Activated gamma-delta T cell (primary cell): Measurements from ENCODE around the gene DCXR.

Experiments
- DNase-seq: peaks from one replicate; lab custom pipeline; 2025; lab: John Stamatoyannopoulos, UW

The DCXR gene

DNA sequence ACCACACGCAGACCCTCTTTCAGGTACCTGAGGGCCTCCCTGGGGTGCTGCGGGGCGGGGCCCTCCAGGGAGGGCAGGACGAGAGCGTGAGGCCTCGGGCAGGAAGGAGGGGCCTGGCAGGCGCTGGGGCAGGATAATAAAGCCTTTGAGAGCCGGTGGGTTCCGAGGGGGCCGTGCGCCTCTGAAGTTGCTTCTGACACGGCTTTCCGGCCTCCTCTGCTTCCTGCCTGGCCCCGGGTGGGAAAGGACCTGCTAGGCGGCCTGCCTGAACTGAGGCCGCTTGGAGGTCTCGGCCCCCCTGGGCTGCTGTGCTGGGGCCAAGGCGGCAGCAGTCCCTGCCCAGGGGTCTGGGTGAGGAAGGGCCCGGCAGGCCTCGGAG is 25.2 kb downstream of the DCXR start:
- DNase-seq: no peak

DNA sequence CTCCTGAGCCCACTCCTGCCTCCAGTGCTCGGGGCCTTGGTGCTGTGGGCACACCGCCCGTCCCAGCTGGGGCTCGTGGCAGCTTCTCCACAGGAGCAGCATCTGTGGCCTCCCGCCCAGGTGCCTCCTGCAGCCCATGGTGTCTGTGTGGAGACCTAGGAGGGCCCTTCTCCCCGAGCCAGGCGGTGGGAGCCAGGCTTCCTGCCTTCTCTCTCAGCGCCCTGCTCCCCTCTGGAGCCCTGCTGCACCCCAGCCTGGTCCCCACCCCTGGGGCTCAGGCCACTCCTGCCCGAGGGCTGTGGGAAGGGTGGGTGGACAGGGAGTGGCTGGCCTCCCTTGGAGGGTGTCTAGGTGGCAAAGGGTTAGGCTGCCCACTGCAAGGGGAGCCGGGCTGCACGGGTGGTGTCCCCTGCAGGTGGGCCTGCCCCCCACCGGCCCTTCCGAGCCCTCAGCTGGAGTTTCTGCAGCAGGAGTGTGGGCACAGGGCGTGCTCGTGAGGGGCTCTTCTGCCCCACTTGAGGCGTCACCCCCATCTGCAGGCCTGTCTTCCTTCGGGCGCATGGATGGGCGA is 25.8 kb downstream of the DCXR start:
- DNase-seq: no peak

DNA sequence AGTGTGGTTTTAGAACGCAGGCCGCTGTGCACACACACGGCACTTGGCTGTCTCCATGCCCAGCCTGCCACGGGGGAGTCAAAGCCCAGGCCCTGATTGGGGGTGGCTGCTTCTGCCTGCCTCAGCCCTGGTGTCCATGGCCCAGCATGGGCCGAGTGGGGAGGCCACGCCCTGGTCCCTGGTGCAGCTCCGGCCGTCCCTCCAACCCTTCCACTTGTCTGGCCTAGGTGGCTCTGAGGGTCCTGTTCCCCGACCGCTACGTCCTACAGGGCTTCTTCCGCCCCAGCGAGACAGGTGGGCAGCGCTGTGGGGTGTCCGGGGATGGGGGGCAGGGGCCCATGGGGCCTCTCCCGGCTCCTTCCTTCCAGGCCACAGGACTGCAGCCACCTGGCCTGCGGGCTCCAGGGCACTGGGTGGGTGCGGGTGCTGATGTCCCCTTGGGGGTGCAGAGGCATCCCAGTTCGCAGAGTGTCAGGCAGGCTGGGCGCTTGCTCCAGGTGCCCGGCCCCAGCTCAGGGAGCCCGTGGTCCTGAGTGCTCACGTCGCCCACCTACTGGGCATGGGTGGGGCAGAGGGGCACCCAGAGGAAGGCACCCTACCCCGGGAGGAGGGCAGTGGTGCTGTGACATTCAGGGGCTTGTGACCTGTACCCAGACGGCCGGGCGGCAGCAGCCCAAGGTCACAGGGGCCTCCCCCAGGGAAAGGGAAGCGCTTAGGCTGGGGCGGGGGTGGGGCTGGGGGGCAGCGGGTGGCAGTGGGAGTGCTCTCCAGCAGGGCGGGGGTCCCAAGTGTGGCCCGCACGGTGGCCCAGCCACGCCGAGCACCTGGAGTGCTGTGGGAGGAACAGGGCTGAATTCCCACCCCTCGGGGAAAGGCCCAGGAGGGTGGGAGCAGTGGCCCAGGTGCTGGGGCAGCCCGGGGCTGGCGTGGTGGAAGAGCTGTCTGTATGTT is 26.6 kb downstream of the DCXR start:
- DNase-seq: no peak

DNA sequence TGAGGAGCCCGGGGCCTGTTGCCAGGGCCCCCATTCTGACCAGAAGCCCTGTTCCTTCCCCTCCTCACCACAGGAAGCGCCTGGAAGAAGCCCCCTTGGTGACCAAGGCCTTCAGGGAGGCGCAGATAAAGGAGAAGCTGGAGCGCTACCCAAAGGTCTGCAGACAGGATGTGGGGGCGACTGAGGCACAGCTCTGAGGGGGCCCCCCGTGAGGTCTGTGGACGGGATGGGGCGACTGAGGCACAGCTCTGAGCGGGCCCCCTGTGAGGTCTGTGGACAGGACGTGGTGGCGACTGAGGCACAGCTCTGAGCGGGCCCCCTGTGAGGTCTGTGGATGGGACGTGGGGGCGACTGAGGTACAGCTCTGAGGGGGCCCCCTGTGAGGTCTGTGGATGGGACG is 28.1 kb downstream of the DCXR start:
- DNase-seq: no peak

DNA sequence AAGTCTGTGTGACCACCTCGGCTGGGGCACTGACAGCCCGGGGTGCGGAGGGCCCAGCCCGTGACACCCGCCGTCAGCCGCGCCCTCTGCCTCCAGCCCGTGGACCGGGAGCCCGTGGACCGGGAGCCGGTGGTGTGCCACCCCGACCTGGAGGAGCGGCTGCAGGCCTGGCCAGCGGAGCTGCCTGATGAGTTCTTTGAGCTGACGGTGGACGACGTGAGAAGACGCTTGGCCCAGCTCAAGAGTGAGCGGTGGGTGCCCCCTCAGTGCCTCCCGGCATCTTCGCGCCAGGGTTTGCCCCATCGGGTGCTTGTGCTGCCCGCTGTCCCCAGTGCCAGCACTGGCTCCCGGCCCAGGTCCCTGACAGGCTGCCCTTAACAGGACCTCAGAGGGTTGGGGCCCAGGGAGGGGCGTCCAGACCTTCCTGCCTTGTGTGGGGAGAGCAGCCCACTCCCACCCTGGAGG is 28.5 kb downstream of the DCXR start:
- no peak for DNase-seq

DNA sequence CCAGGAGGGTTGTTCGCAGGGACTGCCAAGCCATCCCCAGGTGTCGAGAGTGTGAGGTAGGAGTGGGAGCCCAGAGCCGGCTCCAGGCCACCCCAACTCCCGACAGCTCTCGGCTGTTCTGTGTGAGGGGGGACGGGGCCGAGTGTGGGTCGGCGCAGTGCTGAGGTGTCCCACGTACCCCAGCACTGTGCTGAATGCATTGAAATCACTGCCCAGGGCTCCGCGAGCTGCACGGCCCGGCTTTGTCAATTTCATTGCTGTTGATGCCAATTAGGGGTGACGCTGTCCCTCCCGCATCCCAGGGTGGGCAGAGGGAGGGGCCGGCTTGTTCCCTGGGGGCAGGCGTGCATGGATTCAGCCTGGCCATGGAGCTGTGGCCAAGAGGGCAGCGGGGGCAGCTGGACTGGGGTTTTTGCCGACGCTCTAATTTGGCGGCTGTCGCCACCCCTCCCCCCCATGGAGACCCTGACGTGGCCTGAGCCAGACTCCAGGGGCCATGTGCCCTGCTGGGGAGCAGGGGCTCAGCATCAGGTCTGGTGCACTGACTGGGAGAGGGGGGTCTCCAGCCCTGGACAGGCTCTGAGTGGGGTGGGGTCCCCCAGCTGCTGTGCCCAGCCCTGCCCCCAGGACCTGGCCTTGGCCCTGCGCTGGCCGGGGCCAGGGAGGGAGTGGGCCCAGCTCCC is 29.1 kb downstream of the DCXR start:
- DNase-seq: no peak

DNA sequence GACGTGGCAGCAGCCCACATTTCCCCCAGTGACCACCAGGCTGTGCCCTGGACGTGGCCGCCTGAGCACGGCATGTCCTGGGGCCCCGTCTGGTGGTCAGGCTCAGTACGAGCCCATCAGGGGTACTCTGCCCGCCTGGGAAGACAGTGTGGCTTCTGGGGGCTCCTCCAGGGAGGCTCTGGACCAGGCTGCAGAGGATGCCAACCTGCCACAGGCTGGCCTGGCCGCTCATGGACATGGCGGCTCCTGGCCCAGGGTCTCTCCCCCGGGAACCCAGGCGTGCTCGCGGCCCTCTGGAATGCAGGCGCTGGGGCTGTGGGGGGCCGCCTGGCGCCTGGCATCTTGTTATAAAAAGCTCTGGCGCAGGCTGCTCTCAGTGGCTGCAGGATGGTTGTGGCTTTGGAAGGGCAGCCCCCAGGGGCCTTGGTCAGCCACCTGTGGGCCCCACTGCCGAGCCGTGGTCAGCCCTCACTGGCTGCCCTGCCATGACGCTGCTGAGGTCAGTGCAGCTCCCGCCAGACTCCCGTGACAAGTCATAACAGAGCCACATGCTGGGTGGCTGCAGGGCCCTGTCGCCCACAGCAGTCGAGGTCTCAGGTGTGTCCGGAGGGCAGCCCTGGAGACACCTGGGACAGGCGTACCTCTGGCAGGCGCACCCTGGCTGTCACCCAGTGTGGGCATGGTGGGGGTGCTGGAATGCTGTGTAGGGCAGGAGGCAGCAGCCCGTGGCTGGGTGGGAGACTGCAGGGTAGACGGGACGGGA is 29.8 kb downstream of the DCXR start:
- DNase-seq: no peak

DNA sequence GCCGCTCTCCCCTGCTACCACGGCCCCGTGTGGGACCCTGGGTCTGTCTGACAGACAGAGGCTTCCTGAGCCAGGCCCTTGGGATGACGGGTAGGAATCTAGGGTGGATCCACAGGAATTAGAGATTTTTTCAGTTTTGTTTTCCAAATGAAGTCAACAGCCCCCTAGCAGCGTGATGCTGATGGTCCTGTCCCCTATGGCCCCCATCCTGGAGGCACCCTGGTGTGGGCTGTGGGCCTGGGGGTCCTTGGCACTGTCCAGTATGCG is 30.3 kb downstream of the DCXR start:
- DNase-seq: no peak

DNA sequence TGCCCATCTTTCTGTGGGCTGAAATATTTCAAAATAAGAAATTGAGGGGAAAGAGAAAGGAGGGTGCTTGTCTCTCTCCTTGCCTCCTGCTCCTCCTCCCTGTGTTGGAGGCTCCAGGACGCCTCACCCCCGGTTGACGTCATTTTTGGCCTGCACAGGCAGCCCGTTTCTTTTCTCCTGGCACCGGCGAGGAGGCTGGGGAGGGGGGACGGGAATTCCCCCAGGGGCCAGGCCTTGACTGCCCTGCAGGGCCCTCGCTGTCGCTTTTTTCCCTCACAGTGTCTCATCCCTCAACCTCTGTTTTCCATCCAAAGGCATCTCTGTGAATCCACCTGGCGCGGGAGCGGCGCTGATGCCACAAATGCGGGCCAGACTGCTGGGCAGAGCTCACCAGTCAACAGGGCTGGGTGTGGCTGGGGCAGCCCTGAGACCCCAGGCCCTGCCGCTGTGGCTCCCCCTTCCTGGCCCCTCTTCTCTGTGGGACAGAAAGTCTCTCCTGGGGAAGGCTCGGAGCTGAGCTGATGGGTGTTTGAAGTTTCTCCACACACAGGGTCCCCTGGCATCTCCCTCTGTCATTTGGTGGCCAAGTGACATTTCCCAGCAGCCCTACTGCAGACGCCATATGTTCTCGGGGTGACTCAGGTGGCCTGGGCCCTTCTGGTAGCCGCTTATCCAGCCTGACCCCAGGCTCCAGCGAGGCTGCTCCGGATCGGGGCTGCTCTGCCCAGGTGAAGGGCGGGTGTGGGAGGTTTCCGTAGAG is 30.8 kb downstream of the DCXR start:
- DNase-seq: no peak

DNA sequence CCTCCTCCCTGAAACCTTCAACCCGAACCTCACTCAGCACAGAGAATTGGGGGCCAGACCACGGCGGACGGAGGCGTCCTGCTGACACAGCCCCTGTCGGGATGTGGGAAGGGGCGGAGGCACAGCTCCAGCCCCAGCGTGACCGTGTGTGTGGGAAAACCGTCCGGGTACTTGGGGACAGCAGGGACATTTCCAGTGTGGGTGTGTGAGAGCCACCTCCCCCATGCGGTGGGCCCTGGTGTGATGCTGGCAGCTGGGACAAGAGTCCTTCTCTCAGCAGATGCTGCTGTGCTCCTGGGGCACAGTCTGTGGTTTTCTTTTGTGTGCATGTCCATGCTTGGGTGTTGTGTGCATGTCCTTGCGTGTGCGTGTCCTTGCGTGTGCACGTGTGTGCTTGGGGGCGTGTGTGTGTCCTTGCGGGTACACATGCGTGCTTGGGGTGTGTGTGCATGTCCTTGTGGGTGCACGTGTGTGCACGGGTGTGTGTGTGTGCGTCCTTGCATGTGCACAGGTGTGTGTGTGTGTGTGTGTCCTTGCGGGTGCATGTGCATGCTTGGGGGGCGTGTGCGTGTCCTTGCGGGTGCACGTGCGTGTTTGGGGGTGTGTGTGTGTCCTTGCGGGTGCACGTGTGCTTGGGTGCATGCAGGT is 31.7 kb downstream of the DCXR start:
- no peak for DNase-seq

DNA sequence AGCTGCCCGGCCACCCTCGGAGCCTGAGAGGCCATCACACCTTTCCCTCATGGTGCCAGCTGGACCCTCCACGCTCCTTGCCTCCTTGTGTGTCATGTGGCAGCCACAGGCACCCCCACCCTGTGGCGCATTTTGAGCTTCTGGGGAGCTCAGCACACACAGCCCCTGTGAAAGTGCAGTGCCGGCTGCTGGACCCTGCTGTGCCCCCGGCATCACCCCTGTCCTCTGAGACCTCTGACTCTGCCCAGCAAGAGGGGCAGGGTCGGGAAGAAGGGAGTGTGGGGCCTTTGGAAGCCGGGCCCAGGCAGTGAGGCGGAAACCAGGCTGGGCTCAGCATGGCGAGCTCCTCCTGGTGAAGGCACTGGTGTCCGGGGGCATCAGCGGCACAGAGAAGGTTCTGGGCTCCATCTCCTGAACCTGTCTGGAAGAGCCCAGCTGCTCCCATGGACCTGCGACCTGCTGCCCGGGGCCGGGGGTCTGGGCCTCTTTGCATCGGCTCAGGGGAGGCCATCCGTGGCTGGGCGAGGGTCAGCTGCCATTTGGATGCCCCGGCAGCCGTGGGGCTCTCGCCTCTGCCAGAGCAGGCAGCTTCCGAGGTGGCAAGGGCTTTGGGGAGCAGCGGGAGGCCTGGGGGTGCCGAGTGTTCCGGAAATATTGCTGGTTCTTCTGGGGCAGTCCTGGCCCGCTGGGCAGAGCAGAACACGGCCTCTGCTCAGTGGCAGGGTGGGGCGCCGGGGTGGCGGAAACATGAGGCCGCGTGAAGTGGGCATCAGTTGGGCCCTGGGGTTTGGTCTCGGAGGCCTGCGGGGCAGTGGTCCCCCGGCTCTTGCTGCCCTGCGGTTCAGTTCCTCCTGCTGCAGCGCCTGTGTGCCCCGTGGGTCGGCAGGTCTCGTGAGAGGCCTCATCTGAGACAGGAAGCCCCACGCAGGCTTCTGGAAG is 32.7 kb downstream of the DCXR start:
- no peak for DNase-seq

DNA sequence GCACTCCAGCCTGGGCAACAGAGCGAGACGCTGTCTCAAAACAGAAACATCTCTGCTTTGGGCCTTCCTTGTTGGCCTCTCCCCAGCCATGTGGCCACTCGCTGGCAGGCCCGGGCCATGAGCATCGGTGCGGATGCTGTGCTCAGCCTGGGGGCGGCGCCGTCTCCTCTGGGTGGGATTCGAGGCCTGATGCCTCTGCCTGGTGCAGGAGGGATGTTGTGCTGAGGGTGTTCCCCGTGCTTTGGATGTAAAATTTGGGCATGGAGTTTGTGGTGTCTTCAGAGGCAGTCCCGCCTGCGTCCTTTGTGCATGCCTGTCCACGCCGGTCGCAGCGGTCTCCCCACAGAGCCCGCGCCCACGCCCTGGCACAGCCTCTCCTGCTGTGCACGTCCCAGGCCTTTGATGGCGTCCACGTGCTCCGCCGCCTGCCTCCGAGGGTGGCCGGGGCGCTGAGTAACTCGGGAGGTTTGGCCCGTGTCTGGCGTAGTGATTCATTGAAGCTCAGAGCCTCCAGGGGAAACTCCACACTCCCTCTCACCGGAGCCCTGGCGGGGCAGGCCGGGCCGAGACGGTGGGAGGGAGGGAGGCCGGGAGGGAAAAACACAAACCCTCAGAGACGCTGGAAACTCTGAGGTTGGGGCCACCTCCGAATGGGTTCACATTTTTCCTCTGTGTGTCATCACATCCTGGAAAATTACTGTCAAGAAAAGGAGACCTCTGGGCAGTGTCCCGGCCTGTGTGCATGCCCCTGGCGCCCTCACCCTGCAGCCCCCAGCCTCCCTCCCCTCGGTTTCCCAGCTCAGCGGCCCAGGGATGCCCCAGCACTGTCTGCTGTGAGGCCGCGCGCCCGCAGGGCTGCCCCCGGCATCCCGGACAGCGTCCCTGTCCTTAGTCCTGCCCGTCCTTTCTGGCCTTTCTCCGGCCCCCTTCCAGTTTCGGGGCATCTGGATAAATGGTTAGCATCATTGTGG is 33.8 kb downstream of the DCXR start:
- DNase-seq: no peak

DNA sequence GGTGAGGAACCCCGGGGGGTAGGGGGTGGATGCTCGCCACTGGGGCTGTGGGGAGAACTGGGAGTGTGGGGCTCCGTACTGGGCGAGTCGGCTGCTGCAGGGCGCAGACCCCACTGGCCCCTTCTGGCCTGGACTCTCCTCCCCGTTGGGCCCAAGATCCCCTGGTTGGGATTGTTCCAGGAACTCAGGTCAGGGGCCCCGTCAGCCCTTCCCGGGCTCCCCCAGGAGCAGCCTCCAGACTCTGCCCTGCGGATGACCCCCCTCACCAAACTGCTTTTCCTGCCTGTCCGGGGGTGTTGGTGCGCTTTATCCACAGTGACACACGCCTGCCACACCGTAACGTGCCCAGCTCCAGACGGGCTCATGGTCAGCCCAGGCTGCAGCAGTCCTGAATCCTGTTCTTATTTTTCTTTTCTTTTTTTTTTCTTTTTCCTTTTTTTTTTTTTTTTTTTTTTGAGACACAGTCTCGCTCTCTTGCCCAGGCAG is 35.9 kb downstream of the DCXR start:
- no peak for DNase-seq

DNA sequence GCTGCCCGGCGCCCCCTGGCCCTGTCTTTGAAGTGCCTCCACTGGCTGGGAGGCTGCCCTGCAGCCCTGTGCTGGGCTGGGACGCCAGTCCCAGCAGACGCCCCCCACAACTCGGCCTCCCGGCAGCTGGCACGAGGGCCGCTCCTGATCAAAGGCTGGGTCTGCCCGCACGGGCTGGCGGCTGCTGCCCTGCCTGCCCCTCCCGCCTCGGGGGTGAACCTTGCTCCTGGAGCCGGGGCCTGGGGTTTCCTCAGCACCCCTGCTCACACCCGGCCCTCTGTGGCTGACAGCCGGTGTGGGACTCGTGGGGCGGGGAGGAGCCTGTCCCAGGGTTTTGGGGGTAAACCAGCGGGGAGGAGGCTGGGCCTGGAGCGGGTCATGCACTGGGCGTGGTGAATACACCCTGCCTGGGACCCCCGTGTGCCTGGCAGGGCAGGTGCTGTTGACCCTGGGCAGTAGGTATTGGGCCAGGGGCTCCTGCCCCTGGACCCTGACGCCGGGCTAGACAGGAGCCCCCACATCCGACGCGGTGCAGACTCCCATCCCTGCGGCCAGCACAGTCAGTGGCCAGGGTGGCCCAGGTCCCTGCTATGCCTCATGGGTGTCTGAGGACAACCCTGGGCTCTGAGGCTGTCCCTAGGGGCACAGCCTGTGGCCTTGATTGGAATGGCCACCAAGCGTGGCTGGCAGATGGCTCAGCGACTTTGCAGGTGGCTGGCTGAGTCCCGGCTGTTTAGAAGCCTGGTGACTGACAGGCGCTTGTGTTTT is 36.5 kb downstream of the DCXR start:
- DNase-seq: no peak

DNA sequence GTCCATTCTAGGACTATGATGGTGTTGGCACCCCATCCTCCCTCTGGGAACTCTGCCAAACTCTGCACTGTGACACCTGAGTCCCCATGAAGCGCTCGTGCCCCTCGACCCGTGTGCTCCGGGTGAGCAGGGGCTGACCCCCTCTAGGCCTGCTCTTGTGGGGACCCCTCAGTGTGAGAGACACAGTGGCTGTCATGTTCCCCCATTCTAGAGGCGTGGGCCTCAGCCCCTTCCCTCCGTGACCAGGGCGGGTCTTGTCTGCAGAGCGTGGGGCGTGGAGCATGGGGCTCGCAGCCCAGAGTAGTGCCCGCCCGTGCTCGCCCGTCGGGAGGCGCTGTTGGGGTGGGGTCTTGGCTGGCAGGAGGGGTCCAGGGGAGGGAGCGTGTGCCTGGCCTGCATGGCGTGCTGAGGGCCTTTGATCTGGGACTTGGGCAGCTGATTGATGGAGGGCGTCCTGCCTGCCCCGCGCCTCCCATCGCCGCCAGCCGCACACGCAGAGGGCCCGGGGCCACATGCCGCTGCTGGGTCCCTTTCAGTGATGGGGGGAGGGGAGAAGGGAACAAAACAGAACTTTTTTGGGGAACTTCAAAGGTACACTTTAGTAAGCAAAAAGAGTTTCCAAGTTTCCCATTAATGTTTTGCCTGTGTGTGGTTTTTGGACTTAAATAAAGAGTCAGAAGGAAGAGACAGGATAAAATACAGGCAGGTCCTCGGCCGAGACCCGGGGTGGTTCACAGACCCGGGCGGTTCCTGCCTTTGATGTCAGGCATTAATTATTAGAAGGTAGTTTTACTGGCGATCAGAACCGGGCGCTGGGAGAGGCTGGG is 37.3 kb downstream of the DCXR start:
- no peak for DNase-seq

DNA sequence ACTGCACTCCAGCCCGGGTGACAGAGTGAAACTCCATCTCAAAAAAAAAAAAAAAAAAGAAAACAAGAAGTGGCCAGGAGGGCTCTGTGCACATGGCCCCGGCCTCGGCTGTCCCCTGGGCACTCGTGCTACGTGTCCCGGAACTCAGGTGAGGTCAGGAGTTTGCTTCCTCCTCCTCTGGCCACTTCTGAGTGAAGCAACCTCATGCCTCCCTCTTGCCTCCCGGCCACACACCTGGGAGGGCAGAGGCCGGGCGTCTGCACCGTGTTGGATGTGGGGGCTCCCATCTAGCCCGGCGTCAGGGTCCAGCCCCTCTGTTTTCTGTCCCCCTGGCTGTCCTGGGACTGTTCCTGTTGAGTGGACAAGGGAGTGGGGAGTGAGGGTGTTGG is 37.9 kb downstream of the DCXR start:
- DNase-seq: no peak
